ENCODE measurements around the gene FBXO22.
"Not testable (repeated sequence)": the region's sequence is repeated elsewhere in the genome, so short reads cannot be mapped to it uniquely, and the experiment has no call there.

Gene FBXO22

GRCh38 chr15:75948761-75949296 lies 45.2 kb downstream of the FBXO22 start:
- Mint-ChIP-seq H3K27ac (ENCODE audit: low read depth) (no peak overlapping the region), H3K9me3 (no peaks in the 10 kb centered on the region), H3K4me3 (no peak overlapping the region), H3K4me1 (no peaks in the 10 kb centered on the region), H3K36me3 (ENCODE audit: insufficient read depth) (no peaks in the 10 kb centered on the region), H3K27me3 (peaks cover 68% of the 10 kb centered on the region)
- ATAC-seq (replicated peaks; ENCODE audit: extremely low read depth, poor library complexity, severe bottlenecking) (no peak), DNase-seq (ENCODE audit: low spot score in 2 of 2) (no peak)

- Mint-ChIP-seq H3K36me3 (ENCODE audit: insufficient read depth) (no peaks in the 10 kb centered on the region), H3K27ac (ENCODE audit: low read depth) (no peak overlapping the region), H3K9me3 (no peaks in the 10 kb centered on the region), H3K4me1 (no peaks in the 10 kb centered on the region), H3K4me3 (no peak overlapping the region), H3K27me3 (peaks cover 90% of the 10 kb centered on the region)
- ATAC-seq (replicated peaks; ENCODE audit: extremely low read depth, poor library complexity, severe bottlenecking) (no peak), DNase-seq (ENCODE audit: low spot score in 2 of 2) (no peak)
Measured at GRCh38 chr15:75952525-75952924, 48.8 kb downstream of the FBXO22 start.

GRCh38 chr15:75955720-75956119 lies 52.0 kb downstream of the FBXO22 start:
- Mint-ChIP-seq H3K27me3 (peaks cover 82% of the 10 kb centered on the region), H3K9me3 (no peaks in the 10 kb centered on the region), H3K4me1 (no peaks in the 10 kb centered on the region), H3K4me3 (no peak overlapping the region), H3K36me3 (ENCODE audit: insufficient read depth) (no peaks in the 10 kb centered on the region), H3K27ac (ENCODE audit: low read depth) (no peak overlapping the region)
- ATAC-seq (replicated peaks; ENCODE audit: extremely low read depth, poor library complexity, severe bottlenecking) = no peak
- no peak for DNase-seq (ENCODE audit: low spot score in 2 of 2)

GRCh38 chr15:75961331-75961730 lies 57.7 kb downstream of the FBXO22 start:
- H3K27me3 Mint-ChIP-seq = peaks cover 41% of the 10 kb centered on the region
- H3K27ac Mint-ChIP-seq (ENCODE audit: low read depth) = no peak overlapping the region
- no peak overlapping the region for H3K4me3 Mint-ChIP-seq
- no peak for DNase-seq (ENCODE audit: low spot score in 2 of 2)
- no peaks in the 10 kb centered on the region for H3K4me1 Mint-ChIP-seq
- H3K36me3 Mint-ChIP-seq (ENCODE audit: insufficient read depth) = no peaks in the 10 kb centered on the region
- ATAC-seq (replicated peaks; ENCODE audit: extremely low read depth, poor library complexity, severe bottlenecking) = no peak
- no peaks in the 10 kb centered on the region for H3K9me3 Mint-ChIP-seq

GRCh38 chr15:75966073-75966472 lies 62.4 kb downstream of the FBXO22 start:
- DNase-seq (ENCODE audit: low spot score in 2 of 2) (no peak), ATAC-seq (replicated peaks; ENCODE audit: extremely low read depth, poor library complexity, severe bottlenecking) (no peak)
- Mint-ChIP-seq H3K27ac (ENCODE audit: low read depth) (no peak overlapping the region), H3K36me3 (ENCODE audit: insufficient read depth) (no peaks in the 10 kb centered on the region), H3K4me1 (no peaks in the 10 kb centered on the region), H3K27me3 (peaks cover 10% of the 10 kb centered on the region), H3K9me3 (no peaks in the 10 kb centered on the region), H3K4me3 (no peak overlapping the region)

GRCh38 chr15:75976766-75977165 lies 73.1 kb downstream of the FBXO22 start:
- H3K4me1 Mint-ChIP-seq; H3K27ac Mint-ChIP-seq (ENCODE audit: low read depth); H3K9me3 Mint-ChIP-seq; DNase-seq (ENCODE audit: low spot score in 2 of 2); H3K36me3 Mint-ChIP-seq (ENCODE audit: insufficient read depth); H3K4me3 Mint-ChIP-seq; ATAC-seq (replicated peaks; ENCODE audit: extremely low read depth, poor library complexity, severe bottlenecking): not testable (repeated sequence)
- H3K27me3 Mint-ChIP-seq = peaks cover 80% of the 10 kb centered on the region

- H3K4me1 Mint-ChIP-seq = no peaks in the 10 kb centered on the region
- no peaks in the 10 kb centered on the region for H3K9me3 Mint-ChIP-seq
- DNase-seq (ENCODE audit: low spot score in 2 of 2) = no peak
- H3K4me3 Mint-ChIP-seq = no peak overlapping the region
- no peaks in the 10 kb centered on the region for H3K36me3 Mint-ChIP-seq (ENCODE audit: insufficient read depth)
- H3K27ac Mint-ChIP-seq (ENCODE audit: low read depth) = no peak overlapping the region
- peaks cover 59% of the 10 kb centered on the region for H3K27me3 Mint-ChIP-seq
- no peak for ATAC-seq (replicated peaks; ENCODE audit: extremely low read depth, poor library complexity, severe bottlenecking)
Measured at GRCh38 chr15:75981149-75981815, 77.6 kb downstream of the FBXO22 start.

GRCh38 chr15:75982468-75982867 lies 78.8 kb downstream of the FBXO22 start:
- Mint-ChIP-seq H3K4me1 (no peaks in the 10 kb centered on the region), H3K27ac (ENCODE audit: low read depth) (no peak overlapping the region), H3K27me3 (peaks cover 57% of the 10 kb centered on the region), H3K9me3 (no peaks in the 10 kb centered on the region), H3K4me3 (no peak overlapping the region), H3K36me3 (ENCODE audit: insufficient read depth) (no peaks in the 10 kb centered on the region)
- no peak for ATAC-seq (replicated peaks; ENCODE audit: extremely low read depth, poor library complexity, severe bottlenecking)
- DNase-seq (ENCODE audit: low spot score in 2 of 2) = no peak

GRCh38 chr15:75984706-75985105 lies 81.0 kb downstream of the FBXO22 start:
- H3K27me3 Mint-ChIP-seq = peaks cover 37% of the 10 kb centered on the region
- not testable (repeated sequence) for H3K27ac Mint-ChIP-seq (ENCODE audit: low read depth); H3K36me3 Mint-ChIP-seq (ENCODE audit: insufficient read depth); DNase-seq (ENCODE audit: low spot score in 2 of 2); H3K4me3 Mint-ChIP-seq; ATAC-seq (replicated peaks; ENCODE audit: extremely low read depth, poor library complexity, severe bottlenecking); H3K9me3 Mint-ChIP-seq; H3K4me1 Mint-ChIP-seq

GRCh38 chr15:75985971-75986370 lies 82.3 kb downstream of the FBXO22 start:
- Mint-ChIP-seq H3K9me3 (no peaks in the 10 kb centered on the region), H3K4me3 (no peak overlapping the region), H3K27me3 (peaks cover 24% of the 10 kb centered on the region), H3K4me1 (no peaks in the 10 kb centered on the region), H3K36me3 (ENCODE audit: insufficient read depth) (no peaks in the 10 kb centered on the region), H3K27ac (ENCODE audit: low read depth) (no peak overlapping the region)
- ATAC-seq (replicated peaks; ENCODE audit: extremely low read depth, poor library complexity, severe bottlenecking) (no peak), DNase-seq (ENCODE audit: low spot score in 2 of 2) (no peak)

GRCh38 chr15:75989045-75989444 lies 85.4 kb downstream of the FBXO22 start:
- ATAC-seq (replicated peaks; ENCODE audit: extremely low read depth, poor library complexity, severe bottlenecking) (no peak), DNase-seq (ENCODE audit: low spot score in 2 of 2) (no peak)
- H3K4me3 Mint-ChIP-seq = no peak overlapping the region
- peaks cover 21% of the 10 kb centered on the region for H3K27me3 Mint-ChIP-seq
- H3K36me3 Mint-ChIP-seq (ENCODE audit: insufficient read depth) = no peaks in the 10 kb centered on the region
- no peak overlapping the region for H3K27ac Mint-ChIP-seq (ENCODE audit: low read depth)
- no peaks in the 10 kb centered on the region for H3K9me3 Mint-ChIP-seq
- H3K4me1 Mint-ChIP-seq = no peaks in the 10 kb centered on the region

GRCh38 chr15:75989875-75990274 lies 86.2 kb downstream of the FBXO22 start:
- DNase-seq (ENCODE audit: low spot score in 2 of 2) (no peak), ATAC-seq (replicated peaks; ENCODE audit: extremely low read depth, poor library complexity, severe bottlenecking) (no peak)
- H3K4me1 Mint-ChIP-seq = no peaks in the 10 kb centered on the region
- no peak overlapping the region for H3K27ac Mint-ChIP-seq (ENCODE audit: low read depth)
- H3K9me3 Mint-ChIP-seq = peaks cover 2% of the 10 kb centered on the region
- H3K4me3 Mint-ChIP-seq = no peak overlapping the region
- peaks cover 29% of the 10 kb centered on the region for H3K27me3 Mint-ChIP-seq
- no peaks in the 10 kb centered on the region for H3K36me3 Mint-ChIP-seq (ENCODE audit: insufficient read depth)
